PC-3 (cell line): ENCODE results near the gene FLCN.

Experiments used
- EZH2 ChIP-seq: fragments of 300-600 bp; sonication (generic); IDR thresholded peaks from one replicate; pipeline ENCODE4 v1.6.1; 2017; ENCODE audit warnings: antibody characterized with exemption, mild to moderate bottlenecking, low read length; ENCODE audit not compliant: unreplicated experiment
- EZH2phosphoT487 ChIP-seq: fragments of 300-600 bp; sonication (generic); IDR thresholded peaks from 2 replicates; pipeline ENCODE4 v1.6.1; 2018; ENCODE audit warnings: mild to moderate bottlenecking, antibody characterized with exemption, low read length, borderline replicate concordance
- TF ChIP-seq, protein P1 (sequence below): fragments of 300-600 bp; sonication (generic); conservative IDR thresholded peaks from 2 replicates; pipeline ENCODE4 v1.5.1; 2017; ENCODE audit warnings: antibody characterized with exemption, low read depth, mild to moderate bottlenecking, low read length

DNA sequence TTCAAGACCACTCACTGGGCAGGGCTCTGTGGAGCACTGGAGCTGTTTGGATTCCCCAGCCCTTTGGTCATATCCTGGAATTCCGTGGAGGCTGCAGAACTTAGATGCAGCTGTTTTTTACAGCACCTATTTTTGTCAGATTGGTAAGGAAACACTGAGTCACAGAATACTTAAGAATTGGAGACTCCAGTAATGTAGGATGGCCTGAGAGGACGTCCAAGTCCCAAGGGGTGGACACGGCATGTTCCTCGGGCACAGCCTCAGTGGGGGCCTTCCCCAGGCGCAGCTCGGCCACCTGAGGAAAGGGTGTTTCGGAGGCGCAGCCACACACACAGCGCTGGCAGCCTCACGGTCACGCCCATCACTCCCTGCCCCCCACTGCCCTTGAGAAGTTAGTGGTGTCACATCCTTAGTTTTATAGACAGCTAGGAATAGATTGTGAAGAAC lies 45.6 kb downstream of the FLCN start:
- no peak for TF ChIP-seq EZH2
- TF ChIP-seq, protein P1, sequence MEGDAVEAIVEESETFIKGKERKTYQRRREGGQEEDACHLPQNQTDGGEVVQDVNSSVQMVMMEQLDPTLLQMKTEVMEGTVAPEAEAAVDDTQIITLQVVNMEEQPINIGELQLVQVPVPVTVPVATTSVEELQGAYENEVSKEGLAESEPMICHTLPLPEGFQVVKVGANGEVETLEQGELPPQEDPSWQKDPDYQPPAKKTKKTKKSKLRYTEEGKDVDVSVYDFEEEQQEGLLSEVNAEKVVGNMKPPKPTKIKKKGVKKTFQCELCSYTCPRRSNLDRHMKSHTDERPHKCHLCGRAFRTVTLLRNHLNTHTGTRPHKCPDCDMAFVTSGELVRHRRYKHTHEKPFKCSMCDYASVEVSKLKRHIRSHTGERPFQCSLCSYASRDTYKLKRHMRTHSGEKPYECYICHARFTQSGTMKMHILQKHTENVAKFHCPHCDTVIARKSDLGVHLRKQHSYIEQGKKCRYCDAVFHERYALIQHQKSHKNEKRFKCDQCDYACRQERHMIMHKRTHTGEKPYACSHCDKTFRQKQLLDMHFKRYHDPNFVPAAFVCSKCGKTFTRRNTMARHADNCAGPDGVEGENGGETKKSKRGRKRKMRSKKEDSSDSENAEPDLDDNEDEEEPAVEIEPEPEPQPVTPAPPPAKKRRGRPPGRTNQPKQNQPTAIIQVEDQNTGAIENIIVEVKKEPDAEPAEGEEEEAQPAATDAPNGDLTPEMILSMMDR: no peak
- no peak for TF ChIP-seq EZH2phosphoT487
